ENCODE results near the gene BLOC1S1. TPM values are rescaled to one million over a fixed set of nuclear protein-coding genes. Genes with fewer than 3 reads are reported as not detected.

Gene BLOC1S1
- total RNA-seq, 2 experiments from 2014 or later = 153 to 162 TPM

- no peak for DNase-seq
- peaks cover 30% of the 10 kb centered on the region for H3K4me1 Mint-ChIP-seq (ENCODE audit: low read depth)
- ChIA-PET POLR2A (no interaction called here), CTCF (interaction anchor here (1.4 to 1.7 kb wide), 2 partner anchors 9 to 13 kb away, joined by 4 to 6 read pairs; no protein-coding TSS in a partner anchor)
- H3K9me3 Mint-ChIP-seq = no peaks in the 10 kb centered on the region
- H3K4me3 Mint-ChIP-seq = no peak overlapping the region
- H3K27me3 Mint-ChIP-seq = no peaks in the 10 kb centered on the region
- no peaks in the 10 kb centered on the region for H3K36me3 Mint-ChIP-seq
- no peak overlapping the region for H3K27ac Mint-ChIP-seq
- intact Hi-C loops (cut with micrococcal nuclease) = no loop called here
Measured at GRCh38 chr12:55733858-55734257, 18.0 kb downstream of the BLOC1S1 start.

GRCh38 chr12:55734595-55734994 is 18.7 kb downstream of the BLOC1S1 start:
- no peaks in the 10 kb centered on the region for H3K9me3 Mint-ChIP-seq
- no peaks in the 10 kb centered on the region for H3K27me3 Mint-ChIP-seq
- ChIA-PET CTCF (interaction anchor here (0.6 to 9.9 kb wide), 4 partner anchors 10 to 546 kb away, joined by 3 to 130 read pairs (median 5); partner anchors contain the start of gene DGKA), POLR2A (no interaction called here)
- H3K4me1 Mint-ChIP-seq (ENCODE audit: low read depth) = peaks cover 30% of the 10 kb centered on the region
- no peak for DNase-seq
- no peak overlapping the region for H3K27ac Mint-ChIP-seq
- H3K4me3 Mint-ChIP-seq = no peak overlapping the region
- intact Hi-C loops (cut with micrococcal nuclease) = no loop called here
- no peaks in the 10 kb centered on the region for H3K36me3 Mint-ChIP-seq

GRCh38 chr12:55736076-55736475 is 20.2 kb downstream of the BLOC1S1 start:
- Mint-ChIP-seq H3K36me3 (no peaks in the 10 kb centered on the region), H3K27ac (no peak overlapping the region), H3K27me3 (no peaks in the 10 kb centered on the region), H3K4me3 (no peak overlapping the region), H3K4me1 (ENCODE audit: low read depth) (peaks cover 17% of the 10 kb centered on the region), H3K9me3 (no peaks in the 10 kb centered on the region)
- DNase-seq = no peak
- ChIA-PET POLR2A (no interaction called here), CTCF (interaction anchor here (1.3 to 9.9 kb wide), 4 partner anchors 11 to 200 kb away, joined by 4 to 130 read pairs (median 22); partner anchors contain the start of gene DGKA)
- intact Hi-C loops (cut with micrococcal nuclease) = loop anchor here (5.0 kb wide), 1 partner anchor 79 kb away; no protein-coding TSS in a partner anchor

GRCh38 chr12:55736780-55737580 is 21.1 kb downstream of the BLOC1S1 start:
- peaks cover 17% of the 10 kb centered on the region for H3K4me1 Mint-ChIP-seq (ENCODE audit: low read depth)
- CTCF ChIA-PET = interaction anchor here (0.8 to 9.9 kb wide), 19 partner anchors 7 to 310 kb away, joined by 3 to 130 read pairs (median 21); partner anchors contain the start of genes BLOC1S1, CD63, DGKA and DNAJC14
- peak; percentile 83 for DNase-seq
- no peak overlapping the region for H3K4me3 Mint-ChIP-seq
- POLR2A ChIA-PET = interaction anchor here (1.3 kb wide), 1 partner anchor 12 kb away, joined by 3 read pairs; no protein-coding TSS in a partner anchor
- no peaks in the 10 kb centered on the region for H3K36me3 Mint-ChIP-seq
- H3K9me3 Mint-ChIP-seq = no peaks in the 10 kb centered on the region
- no peaks in the 10 kb centered on the region for H3K27me3 Mint-ChIP-seq
- H3K27ac Mint-ChIP-seq = peak overlapping the region; percentile 44
- intact Hi-C loops (cut with micrococcal nuclease) = loop anchor here (1.0 to 5.0 kb wide), 4 partner anchors 8 to 80 kb away; partner anchors contain the start of gene CD63

GRCh38 chr12:55737581-55738122 is 21.8 kb downstream of the BLOC1S1 start:
- H3K36me3 Mint-ChIP-seq = no peaks in the 10 kb centered on the region
- peaks cover 20% of the 10 kb centered on the region for H3K4me1 Mint-ChIP-seq (ENCODE audit: low read depth)
- peak overlapping the region; percentile 77 for H3K4me3 Mint-ChIP-seq
- H3K27me3 Mint-ChIP-seq = no peaks in the 10 kb centered on the region
- peak overlapping the region; percentile 85 for H3K27ac Mint-ChIP-seq
- DNase-seq = no peak
- CTCF ChIA-PET = interaction anchor here (0.8 to 9.9 kb wide), 36 partner anchors 8 to 309 kb away, joined by 3 to 130 read pairs (median 8); partner anchors contain the start of genes BLOC1S1, CD63, DGKA and DNAJC14
- POLR2A ChIA-PET = interaction anchor here (1.0 to 2.0 kb wide), 8 partner anchors 8 to 380 kb away, joined by 3 to 18 read pairs (median 6); partner anchors contain the start of genes BLOC1S1, CD63, ORMDL2 and PA2G4
- no peaks in the 10 kb centered on the region for H3K9me3 Mint-ChIP-seq
- intact Hi-C loops (cut with micrococcal nuclease) = loop anchor here (1.0 to 5.0 kb wide), 10 partner anchors 8 to 389 kb away; partner anchors contain the start of genes BLOC1S1, CD63, RPS26 and ZC3H10

GRCh38 chr12:55738123-55739024 is 22.5 kb downstream of the BLOC1S1 start:
- Mint-ChIP-seq H3K9me3 (no peaks in the 10 kb centered on the region), H3K4me3 (peak overlapping the region; percentile 77), H3K36me3 (no peaks in the 10 kb centered on the region), H3K27me3 (no peaks in the 10 kb centered on the region), H3K4me1 (ENCODE audit: low read depth) (peaks cover 21% of the 10 kb centered on the region), H3K27ac (peak overlapping the region; percentile 85)
- intact Hi-C loops (cut with micrococcal nuclease) = loop anchor here (1.0 to 5.0 kb wide), 7 partner anchors 22 to 388 kb away; partner anchors contain the start of genes BLOC1S1, RPS26 and ZC3H10
- POLR2A ChIA-PET = interaction anchor here (0.5 to 2.0 kb wide), 14 partner anchors 9 to 451 kb away, joined by 3 to 18 read pairs (median 4); partner anchors contain the start of genes BLOC1S1, CD63, DGKA and ORMDL2
- CTCF ChIA-PET = interaction anchor here (0.6 to 9.9 kb wide), 58 partner anchors 8 to 614 kb away, joined by 3 to 130 read pairs (median 5); partner anchors contain the start of genes BLOC1S1, CD63, DGKA and DNAJC14
- peak; percentile 87 for DNase-seq

GRCh38 chr12:55739025-55739378 is 23.2 kb downstream of the BLOC1S1 start:
- Mint-ChIP-seq H3K4me3 (peak overlapping the region; percentile 77), H3K4me1 (ENCODE audit: low read depth) (peaks cover 22% of the 10 kb centered on the region), H3K36me3 (no peaks in the 10 kb centered on the region), H3K27ac (no peak overlapping the region), H3K9me3 (no peaks in the 10 kb centered on the region), H3K27me3 (no peaks in the 10 kb centered on the region)
- intact Hi-C loops (cut with micrococcal nuclease) = loop anchor here (2.0 to 5.0 kb wide), 3 partner anchors 82 to 388 kb away; partner anchors contain the start of gene ZC3H10
- ChIA-PET CTCF (interaction anchor here (0.6 to 9.9 kb wide), 48 partner anchors 8 to 614 kb away, joined by 3 to 130 read pairs (median 6); partner anchors contain the start of genes BLOC1S1, CD63, DGKA and DNAJC14), POLR2A (interaction anchor here (0.6 to 2.0 kb wide), 11 partner anchors 10 to 450 kb away, joined by 3 to 18 read pairs (median 5); partner anchors contain the start of genes CD63, DGKA, ORMDL2 and PA2G4)
- no peak for DNase-seq

GRCh38 chr12:55741931-55742680 is 26.3 kb downstream of the BLOC1S1 start:
- no peaks in the 10 kb centered on the region for H3K36me3 Mint-ChIP-seq
- ChIA-PET POLR2A (interaction anchor here (0.7 to 1.2 kb wide), 3 partner anchors 13 to 302 kb away, joined by 3 to 4 read pairs (median 3); no protein-coding TSS in a partner anchor), CTCF (interaction anchor here (0.7 to 9.9 kb wide), 5 partner anchors 12 to 202 kb away, joined by 3 to 130 read pairs (median 4); partner anchors contain the start of gene DGKA)
- intact Hi-C loops (cut with micrococcal nuclease) = loop anchor here (2.0 kb wide), 2 partner anchors 19 to 75 kb away; partner anchors contain the start of gene SARNP
- H3K27me3 Mint-ChIP-seq = no peaks in the 10 kb centered on the region
- H3K4me3 Mint-ChIP-seq = peak overlapping the region; percentile 74
- H3K9me3 Mint-ChIP-seq = no peaks in the 10 kb centered on the region
- peaks cover 36% of the 10 kb centered on the region for H3K4me1 Mint-ChIP-seq (ENCODE audit: low read depth)
- H3K27ac Mint-ChIP-seq = peak overlapping the region; percentile 42
- DNase-seq = no peak

GRCh38 chr12:55742719-55743405 is 27.0 kb downstream of the BLOC1S1 start, which contains the start of gene GDF11:
GDF11 (plus strand) TSS chr12:55743122; CDS start chr12:55743317, 195 bp downstream.
- Mint-ChIP-seq H3K4me1 (ENCODE audit: low read depth) (peaks cover 30% of the 10 kb centered on the region), H3K4me3 (peak within 1 kb of the TSS; percentile 83), H3K9me3 (no peaks in the 10 kb centered on the region), H3K27me3 (no peaks in the 10 kb centered on the region), H3K36me3 (no peaks in the 10 kb centered on the region), H3K27ac (peak within 1 kb of the TSS; percentile 42)
- intact Hi-C loops (cut with micrococcal nuclease) = loop anchor here (2.0 kb wide), 2 partner anchors 18 to 74 kb away; partner anchors contain the start of gene SARNP
- ChIA-PET CTCF (interaction anchor here (0.6 to 9.9 kb wide), 6 partner anchors 14 to 202 kb away, joined by 3 to 130 read pairs (median 6); partner anchors contain the start of gene DGKA), POLR2A (interaction anchor here (0.7 to 2.3 kb wide), 6 partner anchors 13 to 301 kb away, joined by 3 to 12 read pairs (median 5); partner anchors contain the start of genes CD63, ORMDL2 and SARNP)
- DNase-seq = peak; percentile 83
